Measurements from ENCODE around the gene PITPNC1. TPM values are rescaled to one million over a fixed set of nuclear protein-coding genes. Genes with fewer than 3 reads are reported as not detected.

The PITPNC1 gene
- total RNA-seq, 1 donor from 2014 or later: 8.1 TPM

- Histone ChIP-seq H3K27ac (no peak overlapping the region), H3K4me1 (peaks cover 12% of the 10 kb centered on the region), H3K27me3 (no peaks in the 10 kb centered on the region), H3K9me3 (no peaks in the 10 kb centered on the region), H3K36me3 (no peaks in the 10 kb centered on the region), H3K4me3 (no peak overlapping the region)
- TF ChIP-seq POLR2A (IDR thresholded peaks at IDR 0.05): no peak
- no peak for TF ChIP-seq CTCF (IDR thresholded peaks at IDR 0.05)
- TF ChIP-seq POLR2AphosphoS5 (IDR thresholded peaks at IDR 0.05; ENCODE audit: insufficient read depth in 1 of 2, low read depth in 1 of 2): peak in 1 of 2 donors; percentile 42
- DNase-seq (ENCODE audit: extremely low spot score in 2 of 2): no peak
- intact Hi-C loops (cut with DNase I): no loop called here
Measured at GRCh38 chr17:67546578-67547527, 169.8 kb downstream of the PITPNC1 start.

DNA sequence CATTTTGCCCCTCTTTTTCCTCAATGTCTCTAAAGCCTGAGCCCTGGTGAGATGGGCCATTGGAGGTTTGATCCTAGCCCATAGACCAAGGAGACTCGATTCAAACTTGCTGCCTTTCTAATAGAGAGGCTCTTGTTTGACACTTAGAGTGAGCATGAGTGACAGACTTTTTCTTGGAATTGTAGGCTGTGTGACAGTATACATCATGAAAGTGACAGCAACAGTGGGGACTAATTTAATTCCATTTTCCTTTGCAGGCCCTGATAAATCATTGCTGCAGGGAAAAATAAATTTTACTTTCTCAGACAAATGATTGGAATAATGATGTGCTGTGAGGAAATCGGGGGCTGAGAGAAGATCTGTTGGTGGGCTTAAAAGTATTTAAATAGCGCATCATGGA is 171.6 kb downstream of the PITPNC1 start:
- no peaks in the 10 kb centered on the region for H3K27me3 ChIP-seq
- H3K27ac ChIP-seq: no peak overlapping the region
- H3K9me3 ChIP-seq: no peaks in the 10 kb centered on the region
- H3K4me3 ChIP-seq: no peak overlapping the region
- no peak for DNase-seq (ENCODE audit: extremely low spot score in 2 of 2)
- TF ChIP-seq POLR2A (IDR thresholded peaks at IDR 0.05) (no peak), CTCF (IDR thresholded peaks at IDR 0.05) (no peak), POLR2AphosphoS5 (IDR thresholded peaks at IDR 0.05; ENCODE audit: insufficient read depth in 1 of 2, low read depth in 1 of 2) (no peak)
- intact Hi-C loops (cut with DNase I): no loop called here
- no peaks in the 10 kb centered on the region for H3K36me3 ChIP-seq
- H3K4me1 ChIP-seq: peaks cover 12% of the 10 kb centered on the region

DNA sequence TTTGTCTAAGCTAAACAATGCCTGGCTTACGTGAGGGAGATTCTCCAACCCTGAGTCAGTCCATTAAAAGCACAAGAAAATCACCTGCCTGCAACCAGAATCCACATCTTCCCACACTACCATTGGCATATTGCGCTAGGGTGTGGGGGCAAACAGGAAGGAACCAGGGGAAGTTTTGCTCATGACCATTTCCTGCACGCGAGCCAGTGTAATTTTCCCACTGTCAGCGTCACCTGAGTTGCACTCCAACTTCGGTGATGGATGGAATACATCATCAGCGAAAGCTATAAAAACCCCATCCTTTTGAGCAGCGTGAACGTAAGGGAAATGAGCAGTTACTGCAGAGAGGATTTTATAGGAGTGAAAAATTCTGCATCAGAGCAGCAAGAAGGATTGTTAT is 172.7 kb downstream of the PITPNC1 start:
- H3K27me3 ChIP-seq: no peaks in the 10 kb centered on the region
- no peaks in the 10 kb centered on the region for H3K36me3 ChIP-seq
- intact Hi-C loops (cut with DNase I): no loop called here
- H3K4me3 ChIP-seq: no peak overlapping the region
- no peaks in the 10 kb centered on the region for H3K9me3 ChIP-seq
- no peak overlapping the region for H3K27ac ChIP-seq
- DNase-seq (ENCODE audit: extremely low spot score in 2 of 2): no peak
- TF ChIP-seq POLR2A (IDR thresholded peaks at IDR 0.05) (no peak), POLR2AphosphoS5 (IDR thresholded peaks at IDR 0.05; ENCODE audit: insufficient read depth in 1 of 2, low read depth in 1 of 2) (peak in 1 of 2 donors; percentile 30)
- H3K4me1 ChIP-seq: peaks cover 12% of the 10 kb centered on the region

- Histone ChIP-seq H3K4me3 (no peak overlapping the region), H3K36me3 (no peaks in the 10 kb centered on the region), H3K9me3 (no peaks in the 10 kb centered on the region), H3K27me3 (no peaks in the 10 kb centered on the region), H3K27ac (no peak overlapping the region), H3K4me1 (no peaks in the 10 kb centered on the region)
- intact Hi-C loops (cut with DNase I): no loop called here
- TF ChIP-seq CTCF (IDR thresholded peaks at IDR 0.05) (no peak), POLR2AphosphoS5 (IDR thresholded peaks at IDR 0.05; ENCODE audit: insufficient read depth in 1 of 2, low read depth in 1 of 2) (no peak), POLR2A (IDR thresholded peaks at IDR 0.05) (no peak)
- DNase-seq (ENCODE audit: extremely low spot score in 2 of 2): no peak
Measured at GRCh38 chr17:67554634-67555033, 177.6 kb downstream of the PITPNC1 start.

DNA sequence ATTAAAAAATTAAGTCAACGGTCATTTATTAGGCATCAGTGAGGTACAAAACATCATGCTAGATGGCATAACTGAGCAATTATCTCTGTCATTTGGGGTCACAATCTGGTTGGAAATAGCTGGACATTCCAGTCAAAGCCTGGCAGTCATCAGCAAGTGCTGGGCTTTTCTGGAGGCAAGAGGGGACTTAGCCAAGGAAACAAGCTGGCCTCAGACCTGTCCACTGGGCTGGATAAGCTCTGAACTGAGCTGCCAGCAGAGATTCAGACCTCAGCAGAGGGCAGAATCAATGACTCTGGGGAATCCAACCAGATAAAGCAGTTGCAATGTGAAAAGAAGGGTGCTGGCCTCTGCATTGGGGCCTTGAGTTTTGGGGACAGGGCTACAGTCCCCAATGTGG is 178.8 kb downstream of the PITPNC1 start:
- no peak for DNase-seq (ENCODE audit: extremely low spot score in 2 of 2)
- TF ChIP-seq POLR2AphosphoS5 (IDR thresholded peaks at IDR 0.05; ENCODE audit: insufficient read depth in 1 of 2, low read depth in 1 of 2) (no peak), CTCF (IDR thresholded peaks at IDR 0.05) (no peak), POLR2A (IDR thresholded peaks at IDR 0.05) (no peak)
- Histone ChIP-seq H3K4me1 (no peaks in the 10 kb centered on the region), H3K4me3 (no peak overlapping the region), H3K27ac (no peak overlapping the region), H3K9me3 (no peaks in the 10 kb centered on the region), H3K36me3 (no peaks in the 10 kb centered on the region), H3K27me3 (no peaks in the 10 kb centered on the region)
- intact Hi-C loops (cut with DNase I): no loop called here
